Raji (cell line): ENCODE data around the gene SLC8A2.

Experiments used
- POLR2A ChIP-seq: IDR thresholded peaks from 2 replicates; pipeline ENCODE4 v1.6.1; 2011; ENCODE audit warnings: low read depth, low read length, control low read depth; ENCODE audit not compliant: insufficient read depth

Gene SLC8A2

GRCh38 chr19:47458672-47459071 lies 13.0 kb downstream of the SLC8A2 start:
- no peak for TF ChIP-seq POLR2A

DNA sequence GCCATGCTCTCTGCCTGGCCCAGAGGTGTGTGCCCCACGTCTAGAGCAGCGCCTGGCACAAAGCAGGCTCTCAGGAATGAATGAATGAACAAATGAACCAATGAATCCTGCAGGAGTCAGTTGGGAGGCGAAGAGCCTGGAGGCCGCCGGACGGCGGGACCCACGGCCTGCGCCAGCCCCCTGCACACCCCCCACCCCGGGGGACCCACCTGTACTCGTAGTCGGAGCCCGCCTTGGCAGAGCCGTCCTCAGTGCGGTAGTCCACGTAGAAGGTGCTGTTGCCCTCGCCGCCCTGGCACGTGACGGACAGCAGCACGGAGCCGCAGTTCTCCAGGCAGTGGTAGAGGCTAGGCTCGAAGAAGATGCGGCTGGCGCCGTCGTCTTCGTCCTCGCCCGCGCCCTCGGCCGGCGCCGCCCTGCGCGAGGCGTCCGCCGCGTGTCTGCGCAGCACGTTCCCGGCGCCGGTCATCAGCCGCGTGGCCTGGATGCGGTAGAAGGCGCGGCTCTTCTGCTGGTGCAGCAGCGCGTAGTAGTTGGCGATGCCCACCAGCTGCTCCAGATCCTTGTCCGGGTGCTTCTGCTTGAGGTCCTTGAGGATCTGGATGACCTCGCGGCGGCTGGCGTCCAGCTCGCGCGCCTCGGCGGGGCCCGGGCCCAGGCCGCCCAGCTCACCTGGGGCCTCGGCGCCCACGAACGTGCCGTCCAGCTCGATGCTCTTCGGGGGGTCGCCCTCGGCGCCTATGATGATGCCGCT lies 14.8 kb downstream of the SLC8A2 start:
- TF ChIP-seq POLR2A = no peak

- no peak for TF ChIP-seq POLR2A
Observed at GRCh38 chr19:47450478-47450877, 21.2 kb downstream of the SLC8A2 start.

DNA sequence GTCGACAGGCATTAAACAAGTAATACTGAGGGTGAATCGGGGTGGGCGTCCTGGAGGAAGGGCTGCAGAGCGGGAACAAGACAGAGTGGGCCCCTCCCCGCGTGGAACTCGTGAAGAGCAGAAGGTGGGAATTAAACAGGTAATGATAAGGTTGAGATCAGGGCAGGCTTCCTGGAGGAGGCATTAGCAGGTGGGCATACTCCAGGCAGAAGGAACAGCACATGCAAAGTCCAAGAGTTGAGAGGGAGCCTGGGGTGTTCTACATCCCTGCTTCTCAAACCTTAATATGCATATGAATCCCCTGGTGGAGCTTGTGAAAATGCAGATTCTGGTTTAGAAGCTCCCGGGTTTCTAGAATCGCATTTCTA lies 23.3 kb downstream of the SLC8A2 start:
- no peak for TF ChIP-seq POLR2A

DNA sequence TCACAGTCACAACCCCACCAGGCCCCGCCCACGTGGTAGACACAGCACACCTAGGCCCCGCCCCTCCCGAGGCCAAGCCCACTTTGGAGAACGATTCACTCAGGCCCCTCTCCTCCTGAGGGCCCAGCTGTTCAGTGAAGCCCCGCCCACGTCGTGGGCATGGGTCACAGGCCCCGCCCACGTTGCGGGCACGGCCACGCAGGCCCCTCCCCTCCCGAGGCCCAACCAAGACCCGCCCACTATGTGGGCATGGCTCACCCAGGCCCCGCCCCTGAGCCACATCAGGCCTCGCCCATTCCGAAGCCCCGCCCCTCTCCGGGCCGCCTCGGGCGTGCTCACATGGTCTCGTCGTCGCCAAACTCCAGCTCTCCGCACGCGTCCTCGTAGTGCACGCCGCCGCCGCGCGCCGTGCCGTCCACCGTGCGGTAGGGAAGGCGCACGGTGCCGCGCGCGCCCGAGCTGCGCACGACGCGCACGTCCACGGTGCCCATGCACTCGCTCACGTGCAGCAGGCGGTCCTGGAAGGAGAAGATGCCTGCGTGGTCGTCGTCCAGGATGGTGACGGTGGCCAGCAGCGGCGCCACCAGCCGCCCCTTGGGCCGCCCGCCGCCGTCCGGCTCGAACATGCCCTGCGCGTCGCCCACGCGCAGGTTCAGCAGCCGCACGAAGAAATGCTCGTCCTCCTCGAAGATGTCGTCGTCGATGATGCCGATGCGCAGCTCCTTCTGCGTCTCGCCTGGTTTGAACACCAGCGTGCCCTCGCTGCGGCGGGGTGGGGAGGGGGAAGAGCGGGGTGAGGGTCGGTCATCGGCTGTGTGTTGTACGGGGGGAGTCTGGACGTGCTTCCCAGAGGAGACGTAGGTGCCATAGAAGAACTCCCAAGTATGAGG lies 24.0 kb downstream of the SLC8A2 start:
- TF ChIP-seq POLR2A = no peak

DNA sequence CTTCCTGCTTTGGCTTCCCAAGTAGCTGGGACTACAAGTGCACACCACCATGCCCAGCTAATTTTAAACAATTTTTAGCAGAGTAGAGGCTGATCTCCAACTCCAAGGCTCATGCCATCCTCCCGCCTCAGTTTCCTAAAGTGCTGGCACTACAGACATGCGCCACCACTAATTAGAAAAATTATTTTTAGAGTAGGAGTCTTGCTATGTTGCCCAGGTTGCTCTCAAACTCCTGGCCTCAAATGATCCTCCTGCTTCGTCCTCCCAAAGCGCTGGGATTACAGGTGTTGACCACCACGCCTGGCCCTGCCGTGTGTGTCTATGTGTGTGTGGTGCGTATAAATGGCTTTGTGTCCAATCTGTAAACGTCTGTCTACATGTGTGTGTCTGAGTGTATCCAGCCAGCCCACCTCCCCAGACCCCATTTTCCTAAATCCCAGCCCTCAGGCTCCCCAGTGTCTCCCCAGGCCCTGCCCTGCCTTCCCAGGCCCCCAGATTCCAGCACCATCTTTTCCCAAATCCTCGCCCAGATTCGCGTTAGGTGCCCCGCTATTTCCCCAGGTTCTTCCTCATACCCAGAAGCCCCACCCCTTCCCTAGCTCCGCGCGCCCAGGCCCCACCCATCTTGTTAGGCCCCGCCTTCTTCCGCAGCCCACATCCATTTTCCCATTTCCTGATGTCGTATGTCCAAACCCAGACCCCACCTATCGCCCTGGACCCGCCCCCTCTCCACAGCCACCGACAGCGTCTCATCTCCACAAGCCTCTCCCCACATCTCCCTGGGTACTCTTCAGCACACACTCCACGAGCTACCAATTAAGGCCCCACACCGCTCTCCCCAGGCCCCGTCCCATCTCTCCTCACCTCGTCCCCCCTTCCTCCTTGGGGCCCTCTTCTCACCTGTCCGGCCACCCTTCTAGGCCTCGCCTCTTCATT lies 24.9 kb downstream of the SLC8A2 start:
- TF ChIP-seq POLR2A = no peak

DNA sequence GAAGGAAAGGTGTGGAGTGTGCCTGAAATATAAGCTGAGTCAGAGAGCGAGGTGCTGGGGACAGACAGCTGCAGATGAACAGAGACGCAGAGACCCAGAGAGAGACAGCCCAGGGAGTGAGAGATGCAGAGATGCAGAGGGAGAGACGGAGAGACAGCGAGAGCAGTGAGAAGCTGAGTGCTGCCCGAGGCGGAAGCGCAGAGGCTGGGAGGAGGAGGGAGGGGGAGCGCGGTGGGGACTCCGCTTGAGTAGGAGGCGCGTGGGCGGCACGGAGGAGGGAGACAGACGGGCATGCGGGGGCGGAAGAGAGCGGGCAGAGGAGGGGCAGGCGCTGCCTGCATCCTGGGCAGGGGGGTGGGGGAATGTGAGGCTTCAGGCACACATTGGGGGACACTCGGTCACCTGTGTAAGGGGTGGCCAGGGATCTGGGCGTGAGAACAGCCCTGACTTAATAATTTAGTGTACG lies 25.7 kb downstream of the SLC8A2 start:
- TF ChIP-seq POLR2A = no peak

- no peak for TF ChIP-seq POLR2A
Observed at GRCh38 chr19:47445527-47445926, 26.2 kb downstream of the SLC8A2 start.

DNA sequence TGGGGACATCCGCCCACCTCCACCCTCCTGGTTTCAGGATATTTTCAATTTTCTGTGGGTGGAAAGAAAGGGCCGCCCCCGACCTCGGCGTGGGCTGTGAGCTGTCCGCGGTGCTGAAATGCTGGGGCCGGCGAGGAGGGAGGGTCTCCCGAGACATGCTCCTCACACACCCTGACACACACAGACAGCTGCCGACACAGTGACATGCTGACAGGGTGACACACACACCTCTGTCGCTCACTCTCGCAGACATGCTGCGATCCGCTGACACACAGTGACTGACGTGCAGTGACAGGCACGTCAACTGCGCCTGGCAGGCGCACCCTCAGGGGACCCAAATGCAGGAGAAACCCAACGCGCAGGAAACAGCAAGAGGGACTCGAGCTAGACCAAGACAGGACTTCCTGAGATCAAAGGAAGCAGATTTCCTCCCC lies 27.3 kb downstream of the SLC8A2 start:
- TF ChIP-seq POLR2A = no peak

GRCh38 chr19:47443331-47443730 lies 28.4 kb downstream of the SLC8A2 start:
- no peak for TF ChIP-seq POLR2A

DNA sequence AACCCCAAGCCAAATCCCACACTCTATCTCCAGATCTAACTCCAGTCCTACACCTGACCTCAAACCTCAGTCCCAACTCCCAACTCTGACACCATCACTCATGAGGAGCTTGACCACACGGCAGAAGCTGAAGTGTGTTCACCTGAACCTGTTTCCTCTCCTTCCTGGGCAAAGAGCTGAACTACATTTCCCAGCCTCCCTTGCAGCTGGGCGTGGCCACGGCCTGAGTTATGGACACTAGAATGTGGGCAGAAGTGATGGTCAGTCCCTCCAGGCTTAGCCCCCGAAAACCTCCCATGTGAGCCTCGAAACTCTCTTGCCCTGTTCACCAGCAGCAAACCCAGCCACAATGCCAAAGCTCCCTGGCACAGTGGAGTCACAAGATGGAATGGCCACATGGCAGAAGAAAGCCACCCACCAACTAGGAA lies 32.9 kb downstream of the SLC8A2 start:
- TF ChIP-seq POLR2A = no peak

DNA sequence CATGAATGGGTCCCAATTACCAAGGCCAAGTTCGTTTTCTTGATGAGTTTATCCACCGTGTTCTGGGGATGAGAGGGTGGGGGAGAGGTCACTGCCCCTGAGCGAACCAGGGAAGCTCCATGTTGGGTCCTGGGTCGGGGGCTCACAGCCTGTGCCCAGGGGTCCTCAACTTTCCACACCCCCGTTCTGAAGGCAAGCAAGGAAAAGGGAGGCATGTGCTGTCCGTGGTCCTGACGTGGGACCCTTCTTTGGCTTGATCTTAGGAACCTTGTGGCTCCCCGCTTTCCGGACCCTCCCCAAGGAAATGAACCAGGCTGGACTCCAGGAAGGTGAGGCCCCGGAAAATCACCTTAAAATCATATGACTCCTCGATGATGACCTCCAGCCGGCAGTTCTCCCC lies 34.2 kb downstream of the SLC8A2 start:
- no peak for TF ChIP-seq POLR2A

- TF ChIP-seq POLR2A = no peak
Observed at GRCh38 chr19:47436712-47437401, 34.8 kb downstream of the SLC8A2 start.

GRCh38 chr19:47435883-47436417 lies 35.7 kb downstream of the SLC8A2 start:
- no peak for TF ChIP-seq POLR2A
